ENCODE results near the gene LRRC9.

DNA sequence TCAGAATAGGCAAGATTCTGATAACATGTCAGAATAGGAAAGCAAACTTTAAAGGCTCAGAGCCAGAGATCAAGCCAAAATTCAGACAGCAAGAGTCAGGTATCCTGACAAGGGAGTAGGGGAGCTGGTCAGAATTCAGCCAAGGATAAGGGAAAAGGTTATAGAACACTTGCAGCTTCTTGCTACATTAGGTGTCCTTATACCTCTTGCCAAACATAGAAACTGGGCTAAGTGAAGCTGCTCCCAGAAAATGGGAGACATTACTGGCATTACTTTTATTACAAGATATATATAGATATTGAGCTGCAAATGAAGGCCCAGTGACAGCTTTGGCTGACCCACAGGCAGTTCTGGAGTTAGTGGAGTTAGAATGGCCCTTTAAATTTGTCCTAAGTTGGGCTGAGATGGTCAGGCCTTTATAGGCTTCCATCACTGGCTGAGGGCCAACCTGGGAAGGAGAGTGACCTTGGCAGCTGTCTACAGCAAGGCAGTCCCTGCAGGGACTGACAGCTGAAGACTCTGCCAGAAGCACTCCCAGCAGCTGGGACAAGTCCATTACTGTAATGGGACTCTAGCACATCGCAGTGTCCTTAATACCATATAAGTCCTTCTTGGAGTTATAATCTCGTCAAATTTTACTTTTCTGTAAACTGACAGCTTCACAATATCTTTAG is 83.0 kb downstream of the LRRC9 start:
- TF ChIP-seq GATA3 (IDR thresholded peaks at IDR 0.05; ENCODE audit: low read depth, low read length) (no peak), GATA2 (IDR thresholded peaks at IDR 0.05; ENCODE audit: low read depth, low read length) (no peak)

Measured in SH-SY5Y (cell line).